DMS79 (cell line): ENCODE data around the gene STRIP1.
"Not testable (repeated sequence)": the region's sequence is repeated elsewhere in the genome, so short reads cannot be mapped to it uniquely, and the experiment has no call there.

Experiments
- DNase-seq: peaks from one replicate; lab custom pipeline; 2025; lab: John Stamatoyannopoulos, UW

STRIP1 gene

GRCh38 chr1:110070671-110071242 lies 36.3 kb downstream of the STRIP1 start, which contains the start of gene ALX3:
ALX3 (minus strand) TSS chr1:110070672; CDS start chr1:110070612, 60 bp downstream.
- DNase-seq: no peak

- DNase-seq: no peak
Observed at GRCh38 chr1:110074166-110074565, 39.7 kb downstream of the STRIP1 start.

GRCh38 chr1:110076789-110077500 lies 42.5 kb downstream of the STRIP1 start:
- DNase-seq: peak; percentile 90

GRCh38 chr1:110079995-110080394 lies 45.6 kb downstream of the STRIP1 start:
- not testable (repeated sequence) for DNase-seq

- no peak for DNase-seq
Observed at GRCh38 chr1:110081061-110081460, 46.6 kb downstream of the STRIP1 start.

GRCh38 chr1:110082477-110082876 lies 48.1 kb downstream of the STRIP1 start:
- no peak for DNase-seq

- DNase-seq: no peak
Observed at GRCh38 chr1:110083061-110083865, 48.8 kb downstream of the STRIP1 start.

GRCh38 chr1:110083866-110084226 lies 49.4 kb downstream of the STRIP1 start:
- no peak for DNase-seq

- no peak for DNase-seq
Observed at GRCh38 chr1:110084227-110085078, 50.0 kb downstream of the STRIP1 start.

- no peak for DNase-seq
Observed at GRCh38 chr1:110085671-110086070, 51.2 kb downstream of the STRIP1 start.

- no peak for DNase-seq
Observed at GRCh38 chr1:110086961-110087360, 52.5 kb downstream of the STRIP1 start.

GRCh38 chr1:110087812-110088738 lies 53.7 kb downstream of the STRIP1 start:
- peak; percentile 7 for DNase-seq

GRCh38 chr1:110088739-110089316 lies 54.4 kb downstream of the STRIP1 start:
- DNase-seq: no peak

- no peak for DNase-seq
Observed at GRCh38 chr1:110089561-110090275, 55.3 kb downstream of the STRIP1 start.

GRCh38 chr1:110091381-110091780 lies 57.0 kb downstream of the STRIP1 start:
- no peak for DNase-seq

GRCh38 chr1:110091791-110092190 lies 57.4 kb downstream of the STRIP1 start:
- no peak for DNase-seq

GRCh38 chr1:110092991-110093390 lies 58.6 kb downstream of the STRIP1 start:
- no peak for DNase-seq

GRCh38 chr1:110094931-110095654 lies 60.7 kb downstream of the STRIP1 start:
- DNase-seq: no peak
